Calu3 (cell line): ENCODE data around the gene NAPEPLD. TPM values are rescaled to one million over a fixed set of nuclear protein-coding genes. Genes with fewer than 3 reads are reported as not detected.
"Not testable (repeated sequence)": the region's sequence is repeated elsewhere in the genome, so short reads cannot be mapped to it uniquely, and the experiment has no call there.

Experiments
- BruUV-seq: library from RNA; stranded (reverse); fragments of 400-500 nt; replicated peaks from 2 replicates; lab custom pipeline; 2021; lab: Mats Ljungman, UMichigan
- CTCF ChIA-PET: fragments of 300-600 bp; sonication (Branson Sonifier 250); formaldehyde crosslinking; loops from one replicate; lab custom pipeline; 2022; ENCODE audit warnings: antibody characterized with exemption; lab: Charles Lee
- DNase-seq: peaks from one replicate; pipeline ENCODE4 v3.0.0; 2022
- H3K27ac Mint-ChIP-seq: one replicate; pipeline ENCODE4 v1.8.0; 2022; ENCODE audit warnings: mixed read lengths; ENCODE audit not compliant: unreplicated experiment
- H3K27me3 Mint-ChIP-seq: one replicate; pipeline ENCODE4 v1.8.0; 2022; ENCODE audit warnings: mixed read lengths; ENCODE audit not compliant: unreplicated experiment
- H3K36me3 Mint-ChIP-seq: one replicate; pipeline ENCODE4 v1.8.0; 2022; ENCODE audit warnings: mild to moderate bottlenecking, moderate library complexity, mixed read lengths; ENCODE audit not compliant: insufficient read depth, unreplicated experiment
- H3K4me1 Mint-ChIP-seq: one replicate; pipeline ENCODE4 v1.8.0; 2022; ENCODE audit warnings: mild to moderate bottlenecking, low read depth, mixed read lengths; ENCODE audit not compliant: unreplicated experiment
- H3K4me3 Mint-ChIP-seq: one replicate; pipeline ENCODE4 v1.8.0; 2022; ENCODE audit warnings: mild to moderate bottlenecking, low read depth, moderate library complexity, mixed read lengths; ENCODE audit not compliant: unreplicated experiment
- H3K9me3 Mint-ChIP-seq: one replicate; pipeline ENCODE4 v1.8.0; 2022; ENCODE audit warnings: low read depth, mixed read lengths; ENCODE audit not compliant: unreplicated experiment
- intact Hi-C: fragments of 100-400 bp; cut with micrococcal nuclease; formaldehyde crosslinking; loops from one replicate; pipeline ENCODE4 v1.10.0; 2022; ENCODE audit not compliant: unreplicated experiment
- total RNA-seq: library from RNA; stranded (reverse); gene quantifications from 2 replicates; pipeline ENCODE4 v1.2.3, GENCODE V29; 2022
- TF ChIP-seq, protein P1 (sequence below): fragments of 200-600 bp; IDR thresholded peaks from one replicate; pipeline ENCODE4 v1.8.0; 2022; ENCODE audit warnings: antibody characterized with exemption; ENCODE audit not compliant: unreplicated experiment

Gene NAPEPLD
- total RNA-seq, 1 experiment from 2014 or later = 28.6 TPM

DNA sequence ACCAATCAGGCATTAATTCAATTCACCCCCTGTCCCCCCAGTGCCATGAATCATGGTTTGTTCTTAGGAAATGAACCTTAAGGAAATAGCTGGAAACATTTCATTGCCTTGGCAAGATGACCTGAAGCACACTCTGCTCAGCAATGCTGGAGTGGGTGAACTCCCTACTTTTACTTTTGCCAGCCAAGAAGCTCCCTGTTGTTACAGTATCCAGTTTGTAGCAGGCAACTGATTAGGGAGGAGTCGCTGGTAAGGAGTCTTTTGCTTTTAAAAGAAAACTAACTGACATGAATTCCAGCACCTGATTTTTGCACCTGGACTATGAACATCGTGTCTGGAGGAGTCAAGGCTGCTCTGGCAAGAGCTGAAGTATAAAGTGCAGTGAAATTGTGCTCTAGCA, 13.7 kb upstream of the NAPEPLD start:
- H3K27ac Mint-ChIP-seq, H3K36me3 Mint-ChIP-seq, H3K27me3 Mint-ChIP-seq, H3K4me3 Mint-ChIP-seq, DNase-seq, H3K9me3 Mint-ChIP-seq, BruUV-seq, intact Hi-C loops, CTCF ChIA-PET: not testable (repeated sequence)
- H3K4me1 Mint-ChIP-seq = peaks cover 33% of the 10 kb centered on the region

DNA sequence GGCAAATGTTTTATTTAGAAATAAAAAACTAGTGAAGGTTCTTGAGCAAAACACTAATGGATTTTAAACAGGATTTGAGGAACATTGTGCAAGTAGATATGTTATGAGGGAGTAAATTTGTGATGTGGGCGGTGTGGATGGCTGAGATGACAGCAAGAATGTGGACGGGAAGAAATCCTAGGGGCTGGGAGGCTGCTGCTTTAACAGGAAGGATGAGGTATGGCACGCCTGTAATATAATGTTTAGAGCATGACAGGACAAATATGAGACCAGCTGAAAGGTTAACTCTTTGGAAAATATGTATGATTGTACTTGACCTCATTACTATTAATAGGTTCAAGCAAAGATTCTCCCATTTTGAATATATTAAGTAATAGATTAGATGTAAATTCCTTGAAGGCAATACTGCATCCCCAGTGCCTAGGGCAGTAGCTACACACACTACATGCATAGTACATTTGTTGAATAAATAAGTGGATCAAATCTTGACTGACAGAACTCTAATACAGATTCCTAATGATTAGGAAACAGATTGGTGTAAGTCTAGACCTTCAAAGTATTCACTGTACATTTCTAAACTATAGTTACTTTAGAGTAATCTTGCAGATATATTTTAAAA, 13.2 kb upstream of the NAPEPLD start:
- BruUV-seq, DNase-seq, H3K27me3 Mint-ChIP-seq, intact Hi-C loops, H3K9me3 Mint-ChIP-seq, H3K27ac Mint-ChIP-seq, CTCF ChIA-PET, H3K4me3 Mint-ChIP-seq, H3K36me3 Mint-ChIP-seq: not testable (repeated sequence)
- peaks cover 33% of the 10 kb centered on the region for H3K4me1 Mint-ChIP-seq

DNA sequence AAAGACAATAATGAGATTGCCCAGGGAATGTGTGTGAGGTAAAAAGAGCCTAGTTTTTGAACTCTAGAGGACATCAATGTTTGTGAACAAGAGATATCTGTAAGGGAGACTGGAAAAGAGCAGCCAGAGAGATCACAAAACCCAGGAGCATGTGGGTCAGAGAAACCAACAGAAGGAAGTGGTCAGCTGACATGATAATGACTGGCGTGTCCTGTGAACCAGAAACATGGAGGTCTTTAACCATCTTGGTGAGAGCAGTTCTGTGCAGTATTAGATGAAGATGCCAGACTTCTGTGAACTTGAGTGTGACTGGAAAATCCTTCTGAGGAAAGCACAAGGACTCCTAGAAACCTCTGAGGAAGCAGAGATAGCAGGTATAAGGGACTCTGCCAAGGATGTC, 10.2 kb upstream of the NAPEPLD start:
- H3K27me3 Mint-ChIP-seq, H3K4me3 Mint-ChIP-seq, DNase-seq, intact Hi-C loops, H3K36me3 Mint-ChIP-seq, CTCF ChIA-PET, H3K27ac Mint-ChIP-seq, H3K9me3 Mint-ChIP-seq, BruUV-seq: not testable (repeated sequence)
- peaks cover 33% of the 10 kb centered on the region for H3K4me1 Mint-ChIP-seq

DNA sequence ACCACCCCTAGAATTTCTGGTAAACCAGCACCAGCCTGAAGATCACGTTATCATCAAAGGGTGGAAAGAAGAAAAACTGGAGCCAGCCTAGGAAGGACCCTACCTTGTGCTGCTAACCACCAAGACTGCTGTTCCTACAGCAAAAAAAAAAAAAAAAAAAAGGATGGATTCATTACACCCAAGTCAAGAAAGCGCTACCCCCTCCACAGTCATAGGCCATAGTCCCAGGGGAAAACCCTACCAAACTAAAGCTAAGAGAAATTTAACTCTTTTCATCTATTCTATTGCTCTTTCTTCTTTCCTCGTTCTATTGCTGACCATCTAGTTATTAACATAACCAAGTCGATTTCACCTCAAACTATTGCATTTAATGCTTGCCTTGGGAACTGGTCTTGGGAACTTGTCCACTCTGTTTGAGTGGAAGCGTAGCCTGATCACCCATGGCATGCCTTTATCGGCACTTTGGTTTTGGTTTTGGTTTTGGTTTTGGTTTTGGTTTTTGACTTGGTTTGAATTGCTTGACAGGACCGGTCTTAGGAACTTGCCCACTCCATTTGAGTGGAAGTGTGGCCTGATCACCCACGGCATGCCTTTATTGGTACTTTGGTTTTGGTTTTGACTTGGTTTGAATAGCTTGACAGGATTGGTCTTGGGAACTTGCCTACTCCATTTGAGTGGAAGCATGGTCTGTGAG, 6.6 kb upstream of the NAPEPLD start:
- CTCF ChIA-PET = not testable (repeated sequence)
- peaks cover 28% of the 10 kb centered on the region for H3K4me1 Mint-ChIP-seq

DNA sequence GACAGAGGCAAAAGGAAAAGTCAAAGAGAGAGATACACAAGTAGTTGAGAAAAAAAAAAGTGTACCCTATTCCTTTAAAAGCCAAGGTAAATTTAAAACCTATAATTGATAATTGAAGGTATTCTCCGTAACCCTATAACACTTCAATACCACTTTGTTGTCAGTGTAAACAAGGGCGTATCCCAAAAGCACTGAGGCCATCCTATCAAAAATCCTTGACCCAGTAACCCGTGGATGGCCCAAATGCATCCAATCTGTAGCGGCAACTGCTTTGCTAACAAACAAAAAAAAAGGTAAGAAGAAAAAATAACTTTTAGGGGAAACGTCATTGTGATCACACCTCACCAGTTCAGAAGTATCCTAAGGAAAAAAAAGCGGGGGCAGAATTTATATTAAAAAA, 5.1 kb upstream of the NAPEPLD start:
- intact Hi-C loops = no loop called here
- no TSS peak for BruUV-seq
- peak overlapping the region; percentile 78 for H3K4me3 Mint-ChIP-seq
- H3K36me3 Mint-ChIP-seq = peaks cover 48% of the 10 kb centered on the region
- no peak for DNase-seq
- TF ChIP-seq, protein P1, sequence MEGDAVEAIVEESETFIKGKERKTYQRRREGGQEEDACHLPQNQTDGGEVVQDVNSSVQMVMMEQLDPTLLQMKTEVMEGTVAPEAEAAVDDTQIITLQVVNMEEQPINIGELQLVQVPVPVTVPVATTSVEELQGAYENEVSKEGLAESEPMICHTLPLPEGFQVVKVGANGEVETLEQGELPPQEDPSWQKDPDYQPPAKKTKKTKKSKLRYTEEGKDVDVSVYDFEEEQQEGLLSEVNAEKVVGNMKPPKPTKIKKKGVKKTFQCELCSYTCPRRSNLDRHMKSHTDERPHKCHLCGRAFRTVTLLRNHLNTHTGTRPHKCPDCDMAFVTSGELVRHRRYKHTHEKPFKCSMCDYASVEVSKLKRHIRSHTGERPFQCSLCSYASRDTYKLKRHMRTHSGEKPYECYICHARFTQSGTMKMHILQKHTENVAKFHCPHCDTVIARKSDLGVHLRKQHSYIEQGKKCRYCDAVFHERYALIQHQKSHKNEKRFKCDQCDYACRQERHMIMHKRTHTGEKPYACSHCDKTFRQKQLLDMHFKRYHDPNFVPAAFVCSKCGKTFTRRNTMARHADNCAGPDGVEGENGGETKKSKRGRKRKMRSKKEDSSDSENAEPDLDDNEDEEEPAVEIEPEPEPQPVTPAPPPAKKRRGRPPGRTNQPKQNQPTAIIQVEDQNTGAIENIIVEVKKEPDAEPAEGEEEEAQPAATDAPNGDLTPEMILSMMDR = no peak
- CTCF ChIA-PET = no interaction called here
- peak overlapping the region; percentile 79 for H3K27ac Mint-ChIP-seq
- no peaks in the 10 kb centered on the region for H3K27me3 Mint-ChIP-seq
- H3K4me1 Mint-ChIP-seq = peaks cover 28% of the 10 kb centered on the region
- H3K9me3 Mint-ChIP-seq = no peaks in the 10 kb centered on the region

More for the DNA sequence above, 6.6 kb upstream of the NAPEPLD start:
- peak overlapping the region; percentile 77 for H3K4me3 Mint-ChIP-seq
- DNase-seq, intact Hi-C loops, H3K9me3 Mint-ChIP-seq, H3K27me3 Mint-ChIP-seq, H3K27ac Mint-ChIP-seq, BruUV-seq: not testable (repeated sequence)
- peaks cover 34% of the 10 kb centered on the region for H3K36me3 Mint-ChIP-seq

DNA sequence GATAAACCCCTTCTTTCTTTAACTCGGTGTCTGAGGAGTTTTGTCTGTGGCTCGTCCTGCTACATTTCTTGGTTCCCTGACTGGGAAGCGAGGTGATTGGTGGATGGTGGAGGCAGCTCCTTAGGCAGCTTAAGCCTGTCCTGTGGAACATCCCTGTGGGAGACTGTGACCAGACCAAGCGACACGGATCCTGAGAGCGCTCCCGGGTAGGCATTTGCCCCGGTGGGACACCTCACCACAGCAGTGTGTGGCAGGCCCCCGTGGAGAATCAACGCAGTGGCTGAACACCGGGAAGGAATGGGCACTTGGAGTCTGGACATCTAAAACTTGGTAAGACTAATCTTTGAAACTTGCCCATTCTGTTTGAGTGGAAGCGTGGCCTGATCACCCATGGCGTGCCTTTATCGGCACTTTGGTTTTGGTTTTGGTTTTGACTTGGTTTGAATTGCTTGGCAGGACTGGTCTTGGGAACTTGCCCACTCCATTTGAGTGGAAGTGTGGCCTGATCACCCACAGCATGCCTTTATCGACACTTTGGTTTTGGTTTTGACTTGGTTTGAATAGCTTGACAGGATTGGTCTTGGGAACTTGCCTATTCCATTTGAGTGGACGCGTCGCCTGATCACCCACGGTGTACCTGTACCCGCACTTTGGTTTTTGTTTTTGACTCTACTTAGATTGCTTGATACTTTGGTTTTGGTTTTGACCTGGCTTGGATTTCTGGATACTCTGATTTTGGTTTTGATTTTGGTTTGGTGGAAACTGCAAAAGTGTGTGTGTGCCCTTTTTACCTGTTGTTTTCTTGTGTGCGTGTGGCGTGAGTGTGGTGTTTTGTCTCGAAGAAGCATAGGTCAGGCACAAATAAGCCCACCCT, 4.1 kb upstream of the NAPEPLD start:
- BruUV-seq = TSS peak; percentile 50
- Mint-ChIP-seq H3K27ac (peak overlapping the region; percentile 79), H3K4me1 (peaks cover 20% of the 10 kb centered on the region), H3K4me3 (peak overlapping the region; percentile 78), H3K36me3 (peaks cover 59% of the 10 kb centered on the region)
- CTCF ChIA-PET, intact Hi-C loops, DNase-seq, H3K27me3 Mint-ChIP-seq, H3K9me3 Mint-ChIP-seq: not testable (repeated sequence)

- peaks cover 20% of the 10 kb centered on the region for H3K4me1 Mint-ChIP-seq
- DNase-seq, intact Hi-C loops, H3K9me3 Mint-ChIP-seq, BruUV-seq, H3K27me3 Mint-ChIP-seq, CTCF ChIA-PET: not testable (repeated sequence)
- H3K4me3 Mint-ChIP-seq = peak overlapping the region; percentile 78
- peaks cover 66% of the 10 kb centered on the region for H3K36me3 Mint-ChIP-seq
- H3K27ac Mint-ChIP-seq = peak overlapping the region; percentile 79
These were observed 3.2 kb upstream of the NAPEPLD start for GRCh38 chr7:103151993-103152676.
